ENCODE results near the gene PET117.
"Not testable (repeated sequence)": the region's sequence is repeated elsewhere in the genome, so short reads cannot be mapped to it uniquely, and the experiment has no call there.

The PET117 gene

GRCh38 chr20:18164356-18164755 is 26.7 kb downstream of the PET117 start:
- no peak for DNase-seq

- no peak for DNase-seq
Measured at GRCh38 chr20:18165553-18165952, 27.9 kb downstream of the PET117 start.

GRCh38 chr20:18166241-18166881 is 28.7 kb downstream of the PET117 start:
- no peak for DNase-seq

GRCh38 chr20:18166950-18167349 is 29.3 kb downstream of the PET117 start:
- DNase-seq, result no peak

GRCh38 chr20:18172379-18172778 is 34.7 kb downstream of the PET117 start:
- DNase-seq, result no peak

GRCh38 chr20:18174906-18175683 is 37.4 kb downstream of the PET117 start:
- no peak for DNase-seq

GRCh38 chr20:18176318-18176785 is 38.7 kb downstream of the PET117 start:
- DNase-seq, result no peak

GRCh38 chr20:18180366-18180765 is 42.7 kb downstream of the PET117 start:
- not testable (repeated sequence) for DNase-seq

- DNase-seq, result no peak
Measured at GRCh38 chr20:18180815-18181214, 43.2 kb downstream of the PET117 start.

GRCh38 chr20:18187020-18187419 is 49.4 kb downstream of the PET117 start:
- no peak for DNase-seq

GRCh38 chr20:18188434-18188833 is 50.8 kb downstream of the PET117 start:
- DNase-seq, result no peak

- DNase-seq, result no peak
Measured at GRCh38 chr20:18190338-18191233, 52.9 kb downstream of the PET117 start.

GRCh38 chr20:18191306-18191705 is 53.6 kb downstream of the PET117 start:
- DNase-seq, result no peak
